Anterior cingulate cortex (tissue), 58 donors: ENCODE results near the gene CCDC70.
"Not testable (repeated sequence)": the region's sequence is repeated elsewhere in the genome, so short reads cannot be mapped to it uniquely, and the experiment has no call there.

Source experiments
- DNase-seq, 58 donors: peaks; one replicate each; lab custom pipeline; 2025; lab: John Stamatoyannopoulos, UW

CCDC70 gene

GRCh38 chr13:51861723-51862300, at the start of gene CCDC70:
Gene CCDC70, plus strand, starts transcription at chr13:51861969. Its CDS starts 3,443 bp downstream, at chr13:51865412.
- no peak for DNase-seq

- no peak for DNase-seq
These were observed 47.7 kb upstream of the CCDC70 start for GRCh38 chr13:51814071-51814470.

- DNase-seq: peak in 30 of 58 donors; percentile 5 to 55 (median 24)
These were observed 46.7 kb upstream of the CCDC70 start for GRCh38 chr13:51814825-51815650.

- DNase-seq: no peak
These were observed 45.9 kb upstream of the CCDC70 start for GRCh38 chr13:51815848-51816247.

GRCh38 chr13:51816604-51817249, 45.0 kb upstream of the CCDC70 start:
- no peak for DNase-seq

GRCh38 chr13:51817717-51818116, 44.1 kb upstream of the CCDC70 start:
- no peak for DNase-seq

- no peak for DNase-seq
These were observed 43.5 kb upstream of the CCDC70 start for GRCh38 chr13:51818276-51818675.

- peak in 25 of 58 donors; percentile 4 to 52 (median 19) for DNase-seq
These were observed 42.8 kb upstream of the CCDC70 start for GRCh38 chr13:51818781-51819511.

- DNase-seq: no peak
These were observed 42.2 kb upstream of the CCDC70 start for GRCh38 chr13:51819544-51819943.

GRCh38 chr13:51820016-51820597, 41.7 kb upstream of the CCDC70 start:
- DNase-seq: no peak

- no peak for DNase-seq
These were observed 40.2 kb upstream of the CCDC70 start for GRCh38 chr13:51821606-51822005.

- no peak for DNase-seq
These were observed 39.5 kb upstream of the CCDC70 start for GRCh38 chr13:51822106-51822815.

GRCh38 chr13:51823359-51823758, 38.4 kb upstream of the CCDC70 start:
- DNase-seq: no peak

GRCh38 chr13:51823863-51824262, 37.9 kb upstream of the CCDC70 start:
- no peak for DNase-seq

- not testable (repeated sequence) for DNase-seq
These were observed 37.1 kb upstream of the CCDC70 start for GRCh38 chr13:51824712-51825111.

- DNase-seq: no peak
These were observed 36.6 kb upstream of the CCDC70 start for GRCh38 chr13:51825165-51825592.

- no peak for DNase-seq
These were observed 36.0 kb upstream of the CCDC70 start for GRCh38 chr13:51825681-51826254.

GRCh38 chr13:51826606-51827005, 35.2 kb upstream of the CCDC70 start:
- DNase-seq: peak in 1 of 58 donors; percentile 11

- DNase-seq: no peak
These were observed 34.5 kb upstream of the CCDC70 start for GRCh38 chr13:51827254-51827653.
